HG03066 (cell line): ENCODE results near the gene ZMIZ1.

Source experiments
- ATAC-seq: cut with Tn5 transposase; IDR thresholded peaks from one replicate; pipeline ENCODE4 v1.9.1; 2021; ENCODE audit warnings: low read depth; ENCODE audit not compliant: unreplicated experiment

ZMIZ1 gene

DNA sequence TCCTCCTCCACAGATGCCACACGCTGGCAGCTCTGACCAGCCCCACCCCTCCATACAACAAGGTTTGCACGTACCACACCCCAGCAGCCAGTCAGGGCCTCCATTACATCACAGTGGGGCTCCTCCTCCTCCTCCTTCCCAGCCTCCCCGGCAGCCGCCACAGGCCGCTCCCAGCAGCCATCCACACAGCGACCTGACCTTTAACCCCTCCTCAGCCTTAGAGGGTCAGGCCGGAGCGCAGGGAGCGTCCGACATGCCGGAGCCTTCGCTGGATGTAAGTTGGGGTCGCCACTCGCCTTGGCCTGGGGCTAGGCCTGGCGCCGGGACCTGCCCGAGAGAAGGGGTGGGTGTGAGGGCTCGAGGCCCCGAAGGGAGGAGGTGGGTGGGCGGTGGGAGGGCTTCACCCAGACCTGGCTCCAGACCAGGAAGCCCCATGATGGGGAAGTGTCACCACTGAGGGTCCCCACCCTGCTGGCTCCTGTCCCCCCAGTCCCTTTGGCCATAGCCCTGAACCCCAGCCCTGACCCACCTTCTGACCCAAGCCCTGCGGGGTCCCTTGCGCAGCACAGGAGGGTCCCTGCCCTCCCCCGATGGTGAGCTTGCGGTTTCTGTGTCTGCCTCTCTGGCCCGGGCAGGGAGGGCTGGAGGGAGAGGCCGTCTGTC, 242.3 kb downstream of the ZMIZ1 start:
- ATAC-seq, result no peak

DNA sequence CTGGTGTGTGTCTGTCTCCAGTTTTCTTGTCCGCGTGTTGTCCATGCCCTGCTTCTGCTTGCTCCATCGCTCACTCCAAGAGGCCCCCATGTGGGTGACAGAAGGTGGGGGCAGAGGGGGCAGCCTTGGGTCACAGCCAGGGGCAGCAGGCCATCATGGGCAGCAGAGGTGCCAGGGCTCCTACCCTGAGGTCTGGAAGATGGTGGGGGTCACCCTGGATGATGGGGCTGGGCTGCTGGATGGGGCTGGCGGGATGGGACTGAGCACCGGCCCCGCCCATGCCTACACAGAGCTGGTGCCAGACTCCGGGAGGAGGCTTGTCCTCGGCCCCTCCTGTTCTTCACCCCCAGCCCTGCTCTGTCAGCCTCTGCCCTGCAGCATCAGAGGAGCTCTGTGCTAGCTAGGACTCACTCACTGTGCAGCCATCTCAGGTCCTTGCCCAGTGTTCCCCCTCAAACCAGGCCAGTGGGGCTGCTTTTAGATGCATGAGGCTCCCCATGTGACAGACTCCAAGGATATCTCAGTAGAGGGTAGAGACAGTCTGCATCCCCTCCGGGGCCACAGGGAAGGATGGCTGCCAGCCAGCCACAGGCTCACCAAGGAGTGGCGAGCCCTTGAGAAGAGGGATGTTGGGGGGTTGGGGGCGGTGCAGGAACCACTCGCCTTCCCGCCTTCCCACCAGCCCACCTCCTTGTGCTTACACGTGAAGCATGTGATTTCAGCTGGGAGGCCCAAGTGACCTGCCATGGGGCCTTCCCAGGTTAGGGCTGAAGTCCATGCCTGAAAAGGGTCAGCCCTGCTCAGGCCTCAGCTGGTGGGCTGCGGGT, 243.0 kb downstream of the ZMIZ1 start:
- ATAC-seq, result no peak

DNA sequence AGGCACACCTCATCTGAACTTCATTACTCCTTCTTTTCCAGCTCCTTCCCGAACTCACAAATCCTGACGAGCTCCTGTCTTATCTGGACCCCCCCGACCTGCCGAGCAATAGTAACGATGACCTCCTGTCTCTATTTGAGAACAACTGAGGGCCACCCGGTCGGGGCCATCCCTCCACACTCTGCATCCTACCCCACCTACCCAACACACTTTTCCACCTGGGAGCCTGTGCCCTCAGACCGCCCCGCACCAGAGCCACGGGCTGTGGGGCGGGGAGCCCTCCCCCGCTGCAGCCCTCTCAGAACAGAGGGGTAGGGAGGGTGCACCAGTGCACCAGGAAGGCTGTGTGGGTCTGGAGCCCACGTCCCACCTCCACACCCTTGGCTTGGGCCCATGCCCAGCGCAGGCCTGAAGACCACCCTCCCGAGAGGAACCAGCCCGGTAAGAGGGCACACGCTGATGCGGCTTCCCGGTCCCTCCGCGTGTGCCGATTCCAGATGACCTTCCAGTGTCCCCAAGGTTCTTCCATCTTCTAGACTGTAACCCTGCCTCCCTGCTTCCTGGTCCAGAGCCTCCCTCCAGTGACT, 243.9 kb downstream of the ZMIZ1 start:
- no peak for ATAC-seq

DNA sequence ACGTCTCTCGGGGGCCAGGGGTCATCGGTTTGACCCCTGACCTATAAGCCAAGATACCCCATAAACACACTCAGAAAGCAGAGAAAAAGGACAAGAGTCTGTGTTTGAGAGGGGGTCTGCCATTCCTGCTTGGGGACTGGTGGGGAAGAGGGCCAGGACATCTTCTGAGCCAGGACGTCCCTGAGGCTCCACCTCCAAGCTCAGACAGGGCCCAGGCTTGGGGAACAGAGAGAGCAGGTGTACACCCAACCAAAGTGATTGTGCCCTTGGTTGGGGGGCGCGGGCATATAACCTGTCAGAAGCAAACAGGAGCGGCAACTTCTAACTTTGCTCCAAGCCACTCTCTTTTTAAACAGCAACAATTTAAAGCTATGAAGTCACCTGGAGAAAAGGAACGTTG, 244.6 kb downstream of the ZMIZ1 start:
- ATAC-seq, result no peak

DNA sequence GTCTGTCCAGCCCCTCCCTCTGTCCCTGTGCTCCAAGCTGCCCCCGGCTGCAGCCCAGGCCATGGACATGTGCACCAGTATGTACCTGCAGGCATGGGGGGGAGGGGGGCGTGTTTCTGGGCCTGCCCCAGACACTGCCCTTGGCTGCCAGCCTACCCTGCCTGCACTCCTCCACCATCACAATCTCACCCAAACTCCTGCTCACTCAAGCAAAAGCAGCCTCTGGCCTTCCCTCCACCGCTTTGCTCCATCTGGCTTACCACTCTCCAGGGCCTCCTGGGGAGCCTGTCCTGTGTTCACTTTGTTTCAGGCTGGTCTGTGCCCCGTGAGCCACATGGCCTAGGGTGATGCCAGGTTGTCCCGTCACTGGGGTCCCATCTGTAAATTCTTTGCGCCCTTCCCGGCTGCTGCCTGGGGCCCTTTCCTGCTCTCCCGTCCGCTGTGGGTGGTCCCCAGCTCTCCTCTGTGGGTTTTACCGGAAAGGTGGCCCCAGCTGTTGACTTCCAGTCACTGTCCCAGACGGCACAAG, 245.2 kb downstream of the ZMIZ1 start:
- ATAC-seq, result no peak

DNA sequence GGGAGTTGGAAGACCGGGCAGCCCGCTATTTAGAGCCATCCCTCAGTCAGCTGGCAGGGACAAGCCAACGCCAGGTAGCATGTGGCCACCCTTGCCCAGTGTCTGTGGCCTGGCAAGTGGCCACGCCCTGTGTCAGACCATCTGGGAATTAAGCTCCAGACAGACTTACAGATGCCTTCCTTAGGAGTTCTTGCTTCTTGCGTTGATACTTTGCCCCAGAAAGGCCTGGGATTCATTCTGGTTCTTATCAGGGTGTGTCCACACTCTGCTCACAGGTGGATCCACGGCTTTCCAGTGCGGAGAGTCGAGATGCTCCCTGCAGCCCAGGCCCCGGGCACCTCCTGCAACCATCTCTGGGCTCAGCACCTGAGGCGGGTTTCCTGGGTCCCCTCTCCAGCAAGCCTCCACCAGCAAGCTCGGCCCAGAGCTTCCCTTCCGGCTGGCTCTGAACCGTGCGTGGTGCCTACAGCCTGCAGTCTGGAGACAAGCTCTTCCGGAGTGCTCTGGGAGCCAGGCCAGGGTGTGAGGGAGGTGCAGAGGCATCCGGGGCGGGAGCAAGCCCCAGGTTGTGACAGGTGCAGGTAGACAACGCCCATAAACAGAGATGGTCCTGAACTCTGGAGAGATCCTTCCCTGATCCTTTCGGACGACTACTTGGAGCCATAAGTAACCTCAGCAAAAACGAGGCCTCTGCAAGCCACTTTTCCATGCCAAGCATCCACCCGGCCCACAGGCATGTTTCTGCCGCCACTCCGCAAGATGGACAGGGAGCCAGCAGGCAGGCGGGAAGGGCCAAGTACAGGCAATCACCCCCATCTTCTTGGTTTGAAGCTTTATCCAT, 246.2 kb downstream of the ZMIZ1 start:
- ATAC-seq, result no peak

DNA sequence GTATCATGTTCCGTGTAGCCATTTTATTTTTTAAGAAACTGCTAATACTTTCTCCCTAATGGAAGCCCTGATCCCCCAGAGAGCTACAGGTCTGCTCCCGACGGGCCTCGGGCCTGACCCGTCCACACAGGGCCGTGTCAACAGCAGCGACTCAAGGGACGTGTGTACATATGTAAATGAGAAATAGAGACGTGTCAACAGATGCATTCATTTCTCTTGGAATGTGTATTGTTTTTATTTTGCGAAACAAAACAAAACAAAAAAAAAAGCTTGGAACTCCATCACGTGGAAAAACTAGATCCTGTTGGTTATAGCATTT, 246.8 kb downstream of the ZMIZ1 start:
- ATAC-seq, result no peak

DNA sequence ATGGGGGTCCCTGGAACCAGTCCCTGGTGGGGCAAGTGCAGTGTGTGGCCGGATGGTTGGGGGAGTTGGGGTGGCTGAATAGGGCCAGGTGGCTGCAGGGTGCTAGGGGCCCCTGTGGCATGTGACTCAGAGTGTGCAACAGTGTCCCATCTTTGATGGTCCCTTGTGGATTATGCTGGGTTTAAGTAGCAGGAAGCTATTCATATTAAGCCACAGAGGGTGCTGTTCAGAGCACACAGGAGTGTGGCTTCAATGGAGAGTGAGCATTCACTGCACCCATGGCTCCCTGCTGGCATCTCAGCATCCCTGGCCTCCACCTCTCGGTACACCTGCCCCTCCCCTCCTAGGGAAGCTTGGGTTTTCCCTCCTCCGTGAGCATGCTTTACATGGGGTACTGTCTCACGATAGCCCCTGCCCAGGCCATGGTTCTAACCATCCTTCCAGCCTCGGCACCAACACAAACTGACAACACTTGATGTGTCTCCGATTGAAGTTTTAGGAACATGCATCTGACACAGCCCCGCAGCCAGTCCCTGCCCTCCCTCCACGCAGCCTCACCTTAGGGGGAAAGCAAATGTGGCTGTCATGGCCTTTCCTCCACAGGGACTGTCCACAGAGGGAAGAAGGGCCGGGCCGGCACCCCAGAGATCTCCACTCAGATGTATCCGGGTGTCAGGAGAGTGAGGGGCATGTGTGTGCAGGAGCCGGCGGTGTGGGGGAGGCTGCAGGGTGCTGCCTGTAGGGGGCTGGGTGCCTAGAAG, 248.1 kb downstream of the ZMIZ1 start:
- peak; percentile 57 for ATAC-seq

DNA sequence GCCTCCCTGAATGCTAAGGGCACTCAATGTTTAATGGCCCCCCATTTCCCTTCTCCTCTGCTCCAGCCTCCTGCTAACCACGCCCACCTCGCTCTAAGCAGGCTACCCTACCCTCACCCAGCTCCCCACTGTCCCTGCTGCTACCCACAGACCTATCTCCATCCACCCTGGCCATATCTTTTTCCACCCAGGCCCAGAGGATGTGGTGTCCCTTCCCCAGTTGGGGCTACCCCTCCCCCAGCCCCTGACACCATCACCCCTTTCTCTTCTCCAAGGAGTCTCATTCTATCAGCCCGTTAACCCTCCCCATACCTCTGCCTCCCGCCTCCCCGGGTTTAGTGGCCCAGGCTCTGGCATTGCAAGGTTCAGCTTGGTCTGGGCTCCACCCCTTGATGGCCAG, 249.6 kb downstream of the ZMIZ1 start:
- no peak for ATAC-seq

DNA sequence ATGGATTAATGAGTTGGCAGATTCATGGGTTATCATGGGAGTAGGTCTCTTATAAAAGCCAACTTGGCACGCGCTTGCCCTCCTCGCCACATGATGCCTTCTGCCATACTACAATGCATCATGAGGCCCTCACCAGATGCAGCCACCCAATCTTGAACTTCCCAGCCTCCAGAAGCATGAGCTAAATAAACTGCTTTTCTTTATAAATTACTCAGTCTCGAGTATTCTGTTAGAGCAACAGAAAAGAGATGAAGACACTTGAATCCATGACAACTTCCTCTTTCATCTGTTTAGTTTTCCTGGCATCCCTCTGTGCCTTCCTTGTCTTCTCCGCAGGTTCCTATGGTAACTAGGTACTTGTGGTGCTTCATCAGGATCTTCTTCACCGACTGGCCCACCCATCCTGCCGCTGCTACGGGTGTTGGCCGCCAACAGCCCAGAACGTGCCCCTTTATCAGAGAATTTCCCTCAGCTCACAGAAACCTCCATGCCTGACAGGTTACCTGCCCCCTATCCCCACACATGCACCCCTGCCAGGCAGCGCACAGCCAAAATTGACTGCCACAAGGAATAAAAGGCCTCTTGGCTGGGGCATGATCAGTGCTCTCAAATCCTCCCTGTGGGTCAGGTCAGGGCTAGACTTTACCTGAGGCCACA, 250.5 kb downstream of the ZMIZ1 start:
- ATAC-seq, result no peak

DNA sequence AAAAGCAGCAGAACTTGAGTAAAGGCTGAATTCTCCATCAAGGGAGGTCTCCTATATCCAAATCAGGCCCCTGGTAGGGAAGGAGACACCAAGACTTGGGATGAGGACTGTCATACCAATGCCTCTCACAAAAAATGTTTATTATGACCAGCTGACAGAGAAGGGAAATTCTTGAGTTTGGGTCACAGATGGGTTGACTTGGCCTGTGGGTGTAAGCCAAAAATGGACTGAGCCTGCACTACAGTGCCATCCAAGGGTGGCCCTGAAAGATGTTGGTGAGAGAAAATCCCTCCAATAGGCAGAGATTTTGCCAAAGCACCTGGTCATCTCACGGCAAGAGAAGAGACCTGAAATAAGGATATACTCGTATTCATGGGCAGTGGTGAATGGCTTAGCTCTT, 251.6 kb downstream of the ZMIZ1 start:
- ATAC-seq, result no peak

DNA sequence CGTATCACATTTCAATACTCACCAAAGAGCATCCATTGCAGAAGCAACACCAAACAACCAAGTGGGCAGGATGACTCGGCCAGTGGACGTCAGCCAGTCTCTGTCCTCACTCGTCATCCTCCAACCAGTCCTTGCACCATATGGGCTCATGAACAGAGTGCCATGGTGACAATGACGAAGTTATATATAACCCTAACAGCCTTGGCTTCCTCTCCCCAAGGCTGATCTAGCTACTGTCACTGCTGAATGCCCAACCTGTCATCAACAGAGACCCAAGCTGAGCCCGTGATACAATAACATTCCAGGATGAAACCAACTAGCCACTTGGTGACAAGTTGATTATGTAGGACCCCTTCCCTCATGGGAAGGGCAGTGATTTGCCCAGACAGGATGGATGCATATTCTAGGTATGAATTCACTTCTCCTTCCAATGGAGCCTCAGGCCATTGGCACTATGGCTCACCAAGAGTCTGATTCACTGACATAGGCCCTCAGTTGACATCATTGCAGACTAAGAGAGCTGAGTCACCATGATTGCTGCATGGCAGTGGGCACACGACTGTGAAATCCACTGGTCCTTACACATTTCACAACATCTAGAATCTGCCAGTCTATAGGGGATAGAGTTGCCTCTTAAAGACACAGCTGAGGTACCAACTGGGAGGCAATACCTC, 252.2 kb downstream of the ZMIZ1 start:
- ATAC-seq, result no peak

DNA sequence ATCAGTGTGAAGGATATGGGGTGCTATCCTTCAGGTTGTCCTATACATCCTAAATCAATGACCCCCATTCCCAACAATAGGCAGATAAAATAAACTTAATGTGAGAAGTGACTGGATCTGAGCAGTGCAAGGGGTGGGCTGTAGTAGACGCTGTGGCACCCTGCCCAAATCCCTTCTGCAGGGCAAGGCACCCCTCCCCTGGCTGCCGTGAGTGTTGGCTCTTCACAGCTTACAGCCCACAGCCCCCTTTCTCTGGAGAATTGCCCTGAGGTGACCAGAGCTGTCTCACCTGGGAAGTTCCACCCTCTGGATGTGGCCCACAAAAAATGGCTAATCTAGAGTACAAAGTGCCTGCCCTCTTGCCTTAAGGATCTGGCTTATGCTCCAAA, 252.7 kb downstream of the ZMIZ1 start:
- no peak for ATAC-seq

DNA sequence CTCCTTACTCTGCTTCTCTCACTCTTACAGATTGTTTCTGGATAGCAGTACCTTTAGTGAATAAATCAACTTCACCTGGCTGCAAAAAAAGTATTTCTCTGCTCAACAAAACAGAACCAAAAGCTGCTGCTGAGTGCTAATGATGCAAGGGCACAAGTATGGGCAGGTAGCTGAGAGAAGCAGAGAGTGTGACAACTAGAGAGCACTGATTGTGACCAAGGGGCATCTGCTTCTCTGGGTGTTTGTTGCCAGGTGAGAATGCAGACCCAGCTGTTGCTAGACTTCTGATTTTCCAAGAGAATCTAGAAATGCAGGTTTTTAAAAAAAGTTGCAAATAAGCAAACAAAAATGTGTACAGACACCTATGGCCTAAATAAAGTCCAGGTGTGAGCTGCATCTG, 253.2 kb downstream of the ZMIZ1 start:
- no peak for ATAC-seq

DNA sequence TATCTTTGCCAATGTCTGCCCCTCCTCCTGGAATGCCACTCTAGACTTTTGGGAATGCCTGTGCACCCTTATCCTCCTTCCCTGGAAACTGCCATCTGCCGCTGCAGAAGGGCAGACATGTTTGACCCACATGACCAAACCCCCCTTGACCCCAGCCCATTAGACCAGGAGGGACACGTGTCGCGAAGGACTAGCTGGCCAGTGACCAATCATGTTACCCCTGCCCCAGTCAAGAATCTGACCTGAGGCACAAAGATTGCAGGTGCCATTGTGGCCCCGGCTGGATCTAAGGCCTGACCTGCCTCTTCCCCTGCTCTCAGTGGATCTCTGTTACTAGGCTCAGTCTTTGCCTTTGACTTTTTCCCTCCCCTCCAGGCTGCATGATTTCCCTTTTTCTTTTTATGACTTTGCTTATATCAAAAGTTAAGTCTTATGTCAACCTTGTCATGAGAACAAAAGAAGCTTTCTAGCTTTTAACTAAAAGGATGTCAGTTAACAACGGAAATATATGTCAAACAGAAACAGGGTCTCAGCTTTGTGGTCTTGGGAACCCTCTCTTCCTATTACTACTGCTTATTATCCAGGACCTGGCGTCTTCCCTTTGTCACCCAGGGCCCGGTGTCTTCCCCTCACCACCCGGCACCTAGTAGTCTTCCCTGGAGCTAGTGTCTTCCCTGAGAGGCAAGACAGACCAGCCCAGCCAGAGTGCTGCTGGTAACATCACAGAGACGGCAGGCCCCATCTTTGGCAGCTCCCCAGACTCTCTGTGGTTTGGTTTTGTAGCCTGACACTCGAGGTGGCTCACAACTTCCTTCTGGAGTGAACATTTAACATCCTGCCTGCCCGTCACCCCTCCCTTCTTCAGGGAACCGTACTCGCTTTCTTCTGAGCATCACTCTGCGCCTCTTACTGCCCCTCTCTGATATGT, 254.1 kb downstream of the ZMIZ1 start:
- ATAC-seq, result peak; percentile 62

DNA sequence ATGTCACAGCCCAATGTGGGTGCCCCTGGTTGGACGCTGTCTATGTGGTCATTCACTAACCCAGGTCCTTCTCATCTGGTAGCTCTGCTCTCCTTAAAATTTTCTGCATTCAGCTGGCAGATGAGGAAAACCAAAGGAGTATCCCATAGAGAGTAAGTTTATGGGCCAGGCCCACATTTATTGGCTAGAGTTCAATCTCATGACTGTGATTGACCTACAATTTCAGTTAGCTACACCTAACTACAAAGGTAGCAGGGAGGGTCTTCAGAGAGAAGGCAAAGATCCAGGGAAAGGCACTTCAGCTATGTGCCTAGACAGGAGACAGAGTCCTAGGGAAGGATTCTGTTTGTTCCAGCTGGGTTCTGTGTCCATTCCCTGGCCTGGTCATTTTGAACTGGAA, 254.8 kb downstream of the ZMIZ1 start:
- ATAC-seq, result no peak

DNA sequence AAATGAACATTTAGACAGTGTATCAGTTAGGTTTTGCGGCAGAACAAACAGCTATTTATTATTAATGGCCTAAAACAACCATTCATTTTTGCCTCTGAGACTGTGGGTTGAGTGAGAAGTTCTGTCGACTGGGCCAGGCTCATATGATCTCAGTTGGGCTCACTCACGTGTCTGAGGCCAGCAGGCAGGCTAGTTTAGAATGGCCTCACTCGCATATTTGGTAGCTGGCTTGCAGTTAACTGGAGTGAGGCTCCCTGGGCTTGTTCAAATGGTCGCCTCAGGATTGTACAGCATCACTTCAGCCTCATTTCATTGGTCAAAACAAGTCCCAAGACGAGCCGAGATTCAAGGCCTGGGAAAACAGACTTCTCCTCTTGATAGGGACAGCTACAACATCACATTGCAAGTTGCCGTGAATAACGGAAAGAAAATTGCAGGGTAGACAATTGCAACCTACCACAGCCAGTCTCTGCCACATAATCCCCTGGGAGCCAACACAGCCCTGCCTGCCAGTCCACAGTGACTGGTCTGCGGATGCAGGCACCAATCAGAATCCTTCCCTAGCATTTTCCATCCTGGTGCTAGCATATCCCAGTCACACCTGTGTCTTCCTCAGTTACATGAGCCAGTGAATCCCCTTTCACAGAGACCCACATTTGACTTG, 255.4 kb downstream of the ZMIZ1 start:
- ATAC-seq, result no peak
